ENCODE data around the gene ISYNA1. TPM values are rescaled to one million over a fixed set of nuclear protein-coding genes. Genes with fewer than 3 reads are reported as not detected.

The ISYNA1 gene
- total RNA-seq, 4 donors from 2014 or later: 5.3 to 26.4 (median 14.0) TPM

DNA sequence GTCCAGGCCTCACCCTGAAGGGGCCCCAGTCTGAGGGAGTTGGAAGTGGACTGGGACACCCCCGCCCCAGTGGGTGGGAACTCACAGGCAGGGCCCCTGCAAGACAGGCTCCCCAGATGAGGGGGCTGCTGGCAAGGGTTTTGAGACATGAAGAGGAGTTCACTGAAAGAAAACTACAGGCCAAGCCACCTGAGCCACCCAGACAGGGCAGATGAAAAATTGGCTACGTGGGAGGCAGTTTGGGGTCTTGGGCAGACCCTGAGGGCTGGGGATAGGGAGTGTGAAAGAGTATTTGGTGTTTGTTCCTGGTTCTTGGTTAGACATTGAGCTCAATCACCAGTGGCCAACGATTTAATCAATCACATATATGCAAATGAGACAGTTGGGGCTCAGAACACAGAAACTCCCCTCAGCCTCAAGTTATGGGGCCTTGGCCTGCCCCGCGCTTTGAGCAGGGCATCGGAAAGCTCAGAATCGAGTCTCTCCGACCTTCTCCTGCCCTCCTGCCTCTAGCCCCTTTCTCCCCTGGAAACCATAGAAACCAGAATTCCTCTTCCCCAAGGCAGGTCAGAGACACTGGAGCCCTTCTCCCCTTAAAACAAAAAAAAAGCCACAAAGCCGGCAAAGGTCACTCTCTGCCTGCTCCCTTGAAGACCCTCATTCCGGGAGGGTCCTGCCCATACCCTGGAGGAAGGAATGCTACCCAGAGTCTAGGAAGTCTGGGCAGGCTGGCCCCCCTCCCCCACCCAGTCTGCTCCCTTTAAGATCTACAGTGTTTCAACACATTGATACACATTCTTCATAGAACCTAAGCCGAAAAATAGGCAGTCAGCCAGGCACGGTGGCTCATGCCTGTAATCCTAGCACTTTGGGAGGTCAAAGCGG, 1.3 kb upstream of the ISYNA1 start:
- no peak overlapping the region for H3K4me3 ChIP-seq
- H3K36me3 ChIP-seq: peaks cover 0 to 17% (median 0%) of the 10 kb centered on the region in 3 donors
- TF ChIP-seq POLR2A (IDR thresholded peaks at IDR 0.05): no peak
- TF ChIP-seq, protein P1, sequence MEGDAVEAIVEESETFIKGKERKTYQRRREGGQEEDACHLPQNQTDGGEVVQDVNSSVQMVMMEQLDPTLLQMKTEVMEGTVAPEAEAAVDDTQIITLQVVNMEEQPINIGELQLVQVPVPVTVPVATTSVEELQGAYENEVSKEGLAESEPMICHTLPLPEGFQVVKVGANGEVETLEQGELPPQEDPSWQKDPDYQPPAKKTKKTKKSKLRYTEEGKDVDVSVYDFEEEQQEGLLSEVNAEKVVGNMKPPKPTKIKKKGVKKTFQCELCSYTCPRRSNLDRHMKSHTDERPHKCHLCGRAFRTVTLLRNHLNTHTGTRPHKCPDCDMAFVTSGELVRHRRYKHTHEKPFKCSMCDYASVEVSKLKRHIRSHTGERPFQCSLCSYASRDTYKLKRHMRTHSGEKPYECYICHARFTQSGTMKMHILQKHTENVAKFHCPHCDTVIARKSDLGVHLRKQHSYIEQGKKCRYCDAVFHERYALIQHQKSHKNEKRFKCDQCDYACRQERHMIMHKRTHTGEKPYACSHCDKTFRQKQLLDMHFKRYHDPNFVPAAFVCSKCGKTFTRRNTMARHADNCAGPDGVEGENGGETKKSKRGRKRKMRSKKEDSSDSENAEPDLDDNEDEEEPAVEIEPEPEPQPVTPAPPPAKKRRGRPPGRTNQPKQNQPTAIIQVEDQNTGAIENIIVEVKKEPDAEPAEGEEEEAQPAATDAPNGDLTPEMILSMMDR (IDR thresholded peaks at IDR 0.05): no peak
- no peaks in the 10 kb centered on the region for H3K9me3 ChIP-seq
- peak in 1 of 3 donors; percentile 51 for DNase-seq
- H3K27me3 ChIP-seq: no peaks in the 10 kb centered on the region
- H3K27ac ChIP-seq: peak overlapping the region in 1 of 4 donors; percentile 68
- H3K4me1 ChIP-seq: peaks cover 0 to 28% (median 16%) of the 10 kb centered on the region in 4 donors

DNA sequence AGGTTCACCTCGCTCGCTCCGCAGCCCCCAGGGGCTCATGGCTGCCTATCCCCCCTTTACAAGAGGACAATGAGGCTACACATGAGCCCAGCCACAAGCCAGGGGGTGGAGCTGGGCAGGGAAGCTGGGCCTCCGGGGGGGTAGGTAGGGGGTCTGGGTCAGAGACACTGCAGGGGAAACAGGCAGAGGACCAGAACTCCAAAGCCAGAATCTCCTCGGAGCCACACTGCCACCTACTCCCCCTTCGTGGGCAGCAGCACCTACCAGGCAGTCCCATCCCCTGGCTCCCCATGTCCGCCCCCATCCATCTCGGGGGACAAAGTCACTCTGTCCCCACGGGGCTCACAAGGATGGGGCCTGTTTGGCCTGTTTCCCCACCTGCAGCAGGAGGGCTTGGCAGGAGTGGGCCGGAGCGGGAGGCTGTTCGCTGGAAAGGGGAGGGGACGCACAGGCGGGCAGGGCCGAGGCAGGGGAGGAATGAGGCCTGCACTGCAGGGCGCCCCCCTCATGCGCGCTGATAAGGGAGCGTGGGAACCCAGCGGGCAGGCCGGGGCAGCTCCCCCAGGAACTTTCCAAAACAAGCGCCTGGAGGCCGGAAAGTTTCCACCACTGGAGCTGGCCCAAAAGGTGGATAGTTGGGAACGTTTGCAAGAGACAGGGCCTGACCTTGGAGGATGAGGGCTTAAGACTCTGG, 545 bp upstream of the ISYNA1 start:
- Histone ChIP-seq H3K4me3 (peak overlapping the region; percentile 44 to 65 (median 62)), H3K27ac (peak overlapping the region; percentile 39 to 78 (median 70)), H3K27me3 (no peaks in the 10 kb centered on the region), H3K36me3 (peaks cover 0 to 9% (median 0%) of the 10 kb centered on the region in 3 donors), H3K9me3 (no peaks in the 10 kb centered on the region), H3K4me1 (peaks cover 0 to 28% (median 20%) of the 10 kb centered on the region in 4 donors)
- TF ChIP-seq, protein P1 (IDR thresholded peaks at IDR 0.05): no peak
- no peak for TF ChIP-seq POLR2A (IDR thresholded peaks at IDR 0.05)
- DNase-seq: peak in 1 of 3 donors; percentile 54

DNA sequence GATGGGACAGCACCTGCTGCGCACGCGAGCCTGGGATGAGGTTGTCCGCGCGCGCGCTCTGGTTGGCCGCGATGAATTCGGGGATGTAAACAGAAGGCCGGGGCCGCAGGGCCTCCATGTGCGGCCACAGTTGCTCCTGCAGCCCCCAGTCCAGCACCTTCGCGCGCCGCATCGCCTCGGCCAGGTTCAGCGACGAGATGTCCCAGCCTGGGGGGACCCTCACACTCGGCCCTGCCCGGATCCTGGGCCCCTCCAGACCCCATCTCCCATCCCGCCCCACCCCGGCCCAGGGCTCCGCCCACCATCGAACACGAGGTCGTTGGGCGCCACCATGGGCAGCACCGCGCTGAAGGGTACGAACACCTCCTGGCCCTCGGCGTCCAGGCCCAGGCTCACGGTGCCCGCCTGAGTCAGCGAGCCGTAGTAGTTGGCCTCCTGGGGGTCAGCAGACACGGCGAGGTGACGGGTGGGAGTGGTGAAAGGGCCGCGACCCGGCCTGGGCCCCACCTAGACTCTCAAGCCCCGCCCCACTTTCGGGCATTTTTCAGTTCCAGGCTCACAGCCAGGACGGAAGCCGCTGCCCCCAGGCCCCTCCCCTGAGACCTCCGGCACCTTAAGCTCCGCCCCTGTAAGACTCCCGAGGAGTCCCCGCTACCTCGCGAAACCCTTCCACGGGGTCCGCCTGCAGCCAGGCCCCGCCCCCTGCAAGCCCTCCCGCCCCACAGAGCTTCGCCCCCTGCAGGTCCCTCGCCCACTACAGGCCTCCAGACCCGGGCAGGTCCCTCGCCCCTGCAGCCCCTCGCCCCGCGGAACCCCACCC, 1.1 kb downstream of the ISYNA1 start:
- H3K36me3 ChIP-seq: no peaks in the 10 kb centered on the region
- peak overlapping the region; percentile 44 to 65 (median 62) for H3K4me3 ChIP-seq
- DNase-seq: peak; percentile 73 to 95 (median 92)
- H3K4me1 ChIP-seq: peaks cover 0 to 35% (median 25%) of the 10 kb centered on the region in 4 donors
- no peak for TF ChIP-seq POLR2A (IDR thresholded peaks at IDR 0.05)
- TF ChIP-seq, protein P1 (IDR thresholded peaks at IDR 0.05): no peak
- peak overlapping the region; percentile 5 to 78 (median 70) for H3K27ac ChIP-seq
- H3K27me3 ChIP-seq: no peaks in the 10 kb centered on the region
- no peaks in the 10 kb centered on the region for H3K9me3 ChIP-seq

DNA sequence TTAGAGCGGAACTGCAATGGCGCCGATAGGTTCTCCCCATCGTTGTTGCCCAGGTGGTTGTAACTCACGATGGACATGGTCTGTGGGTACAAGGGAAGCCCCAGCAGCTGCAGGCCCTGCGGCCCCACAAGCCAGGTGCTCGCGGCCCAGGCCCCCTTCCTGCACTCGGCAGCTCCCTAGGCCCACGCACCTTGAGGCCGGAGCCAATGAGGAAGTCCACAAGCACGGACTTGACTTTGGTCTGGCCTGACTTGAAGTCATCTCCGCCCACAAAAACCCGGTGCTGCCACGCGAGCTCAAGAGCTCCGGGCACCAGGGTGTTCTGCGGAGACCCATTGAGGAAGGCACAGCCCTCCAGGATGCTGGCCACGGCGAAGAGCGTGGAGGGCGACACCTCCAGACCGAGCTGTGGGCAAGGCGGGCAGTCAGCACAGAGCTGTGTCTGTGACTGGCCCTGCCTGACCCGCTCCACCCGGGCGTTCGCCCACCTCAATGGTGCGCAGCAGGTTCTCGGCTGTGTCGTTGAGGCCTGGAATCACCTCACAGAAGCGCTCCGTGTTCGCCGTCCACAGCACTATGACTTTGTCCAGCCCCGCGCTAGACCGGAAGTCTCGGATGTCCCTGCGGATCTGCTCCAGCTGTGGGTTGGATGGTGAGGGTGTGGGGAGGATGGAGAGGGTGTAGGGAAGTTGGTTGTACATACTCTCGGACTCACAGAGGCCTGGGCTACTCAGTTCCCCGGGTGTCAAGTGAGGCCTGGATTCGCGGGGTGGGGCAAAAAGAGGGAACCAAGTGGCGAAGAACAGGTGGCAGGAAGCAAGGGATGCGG, 1.9 kb downstream of the ISYNA1 start:
- peak in 1 of 3 donors; percentile 52 for DNase-seq
- TF ChIP-seq, protein P1 (IDR thresholded peaks at IDR 0.05): no peak
- TF ChIP-seq POLR2A (IDR thresholded peaks at IDR 0.05): no peak
- Histone ChIP-seq H3K4me1 (peaks cover 0 to 35% (median 25%) of the 10 kb centered on the region in 4 donors), H3K27me3 (no peaks in the 10 kb centered on the region), H3K27ac (peak overlapping the region; percentile 5 to 78 (median 48)), H3K36me3 (no peaks in the 10 kb centered on the region), H3K9me3 (no peaks in the 10 kb centered on the region), H3K4me3 (peak overlapping the region in 2 of 4 donors; percentile 62 to 65)

Data from Peyer's patch (tissue), 4 donors.